Thyroid gland (tissue), 4 donors: Measurements from ENCODE around the gene SLC52A3.

Experiments used
- POLR2A ChIP-seq, 2 donors: fragments of 450-650 bp; IDR thresholded peaks; one replicate each; pipeline ENCODE4 v1.6.1; 2017; ENCODE audit warnings: antibody characterized with exemption in 2 of 2, mild to moderate bottlenecking in 2 of 2, moderate library complexity in 1 of 2
- TF ChIP-seq, protein P1 (sequence below), 6 experiments: fragments of 200-600 bp in 3 of 6; fragments of 450-650 bp in 3 of 6; sonication (generic) in 3 of 6; IDR thresholded peaks; one replicate each; pipeline ENCODE4 v1.5.1; 2016 to 2019; ENCODE audit warnings: antibody characterized with exemption in 6 of 6, mild to moderate bottlenecking in 2 of 6, inconsistent platforms in 1 of 6, moderate library complexity in 1 of 6

DNA sequence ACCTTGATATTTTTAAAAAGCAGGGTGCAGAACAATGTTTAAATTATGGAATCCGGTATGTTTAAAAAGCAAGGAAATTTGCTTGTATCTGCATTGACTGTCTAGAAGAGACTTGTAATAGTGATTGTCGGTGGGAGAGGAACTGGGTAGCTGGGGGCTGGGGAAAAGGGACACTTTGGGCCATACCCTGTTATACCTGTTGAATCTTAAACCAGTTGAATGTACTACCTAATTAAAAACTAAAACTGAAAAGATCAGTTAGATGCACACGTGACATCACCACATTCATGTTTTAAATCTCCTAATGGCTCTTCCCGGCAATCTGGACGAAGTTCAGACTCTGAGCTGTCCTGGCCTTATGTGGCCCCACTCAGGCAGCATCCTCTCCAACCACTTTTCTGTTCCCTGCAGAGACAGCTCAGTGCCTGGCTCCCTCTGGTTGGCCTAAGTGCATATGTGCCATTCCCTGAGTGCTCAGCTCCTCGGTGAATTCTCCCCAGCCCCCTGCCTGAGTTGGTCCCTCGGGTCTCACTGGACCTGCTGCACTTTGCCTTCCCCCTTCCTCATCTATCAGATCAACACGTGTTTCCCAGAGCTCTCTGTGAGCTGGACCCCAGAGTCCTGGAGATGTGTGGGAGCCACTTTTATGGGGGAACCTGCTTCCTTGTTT lies 36.3 kb downstream of the SLC52A3 start:
- no peak for TF ChIP-seq POLR2A (IDR thresholded peaks at IDR 0.05)
- TF ChIP-seq, protein P1, sequence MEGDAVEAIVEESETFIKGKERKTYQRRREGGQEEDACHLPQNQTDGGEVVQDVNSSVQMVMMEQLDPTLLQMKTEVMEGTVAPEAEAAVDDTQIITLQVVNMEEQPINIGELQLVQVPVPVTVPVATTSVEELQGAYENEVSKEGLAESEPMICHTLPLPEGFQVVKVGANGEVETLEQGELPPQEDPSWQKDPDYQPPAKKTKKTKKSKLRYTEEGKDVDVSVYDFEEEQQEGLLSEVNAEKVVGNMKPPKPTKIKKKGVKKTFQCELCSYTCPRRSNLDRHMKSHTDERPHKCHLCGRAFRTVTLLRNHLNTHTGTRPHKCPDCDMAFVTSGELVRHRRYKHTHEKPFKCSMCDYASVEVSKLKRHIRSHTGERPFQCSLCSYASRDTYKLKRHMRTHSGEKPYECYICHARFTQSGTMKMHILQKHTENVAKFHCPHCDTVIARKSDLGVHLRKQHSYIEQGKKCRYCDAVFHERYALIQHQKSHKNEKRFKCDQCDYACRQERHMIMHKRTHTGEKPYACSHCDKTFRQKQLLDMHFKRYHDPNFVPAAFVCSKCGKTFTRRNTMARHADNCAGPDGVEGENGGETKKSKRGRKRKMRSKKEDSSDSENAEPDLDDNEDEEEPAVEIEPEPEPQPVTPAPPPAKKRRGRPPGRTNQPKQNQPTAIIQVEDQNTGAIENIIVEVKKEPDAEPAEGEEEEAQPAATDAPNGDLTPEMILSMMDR (IDR thresholded peaks at IDR 0.05) = no peak
